Head of caudate nucleus (tissue), 42 donors: ENCODE data around the gene RAP1GAP.
"Not testable (repeated sequence)": the region's sequence is repeated elsewhere in the genome, so short reads cannot be mapped to it uniquely, and the experiment has no call there.

ENCODE experiments used
- DNase-seq, 42 donors: peaks; one replicate each; pipeline versions ENCODE4 v3.0.0 to v3.0.0-alpha.2; 2020 to 2021; ENCODE audit warnings: mixed read lengths in 7 of 42
- intact Hi-C: fragments of 100-400 bp; cut with DNase I; formaldehyde crosslinking; loops from one replicate; pipeline ENCODE4 v1.15.0; 2022

Gene RAP1GAP

GRCh38 chr1:21681426-21681825 is 12.3 kb upstream of the RAP1GAP start:
- intact Hi-C loops: no loop called here
- DNase-seq: no peak

- intact Hi-C loops: no loop called here
- DNase-seq: no peak
Measured at GRCh38 chr1:21680918-21681317, 11.8 kb upstream of the RAP1GAP start.

- intact Hi-C loops: no loop called here
- no peak for DNase-seq
Measured at GRCh38 chr1:21680381-21680780, 11.2 kb upstream of the RAP1GAP start.

- DNase-seq: no peak
- intact Hi-C loops: no loop called here
Measured at GRCh38 chr1:21677168-21677567, 8.0 kb upstream of the RAP1GAP start.

- intact Hi-C loops: no loop called here
- DNase-seq: no peak
Measured at GRCh38 chr1:21674957-21675356, 5.8 kb upstream of the RAP1GAP start.

- DNase-seq, intact Hi-C loops: not testable (repeated sequence)
Measured at GRCh38 chr1:21673853-21674252, 4.7 kb upstream of the RAP1GAP start.

GRCh38 chr1:21673277-21673780 is 4.2 kb upstream of the RAP1GAP start:
- peak in 14 of 42 donors; percentile 40 to 76 (median 53) for DNase-seq
- intact Hi-C loops: no loop called here

- peak in 1 of 42 donors; percentile 12 for DNase-seq
- intact Hi-C loops: no loop called here
Measured at GRCh38 chr1:21672478-21673276, 3.5 kb upstream of the RAP1GAP start.

- intact Hi-C loops: no loop called here
- peak in 6 of 42 donors; percentile 8 to 52 (median 32) for DNase-seq
Measured at GRCh38 chr1:21671915-21672314, 2.8 kb upstream of the RAP1GAP start.

GRCh38 chr1:21670956-21671902 is 2.1 kb upstream of the RAP1GAP start:
- intact Hi-C loops: no loop called here
- DNase-seq: peak in 4 of 42 donors; percentile 15 to 46 (median 42)

- peak in 4 of 42 donors; percentile 9 to 41 (median 15) for DNase-seq
- intact Hi-C loops: no loop called here
Measured at GRCh38 chr1:21670059-21670881, 1.1 kb upstream of the RAP1GAP start.

- intact Hi-C loops: no loop called here
- peak in 2 of 42 donors; percentile 4 to 40 for DNase-seq
Measured at GRCh38 chr1:21668951-21669257, 253 bp downstream of the RAP1GAP start.

GRCh38 chr1:21668232-21668950 is 766 bp downstream of the RAP1GAP start:
- peak in 9 of 42 donors; percentile 24 to 55 (median 44) for DNase-seq
- intact Hi-C loops: no loop called here

GRCh38 chr1:21667348-21668231 is 1.6 kb downstream of the RAP1GAP start:
- DNase-seq: peak in 5 of 42 donors; percentile 11 to 35 (median 26)

GRCh38 chr1:21666576-21667320 is 2.4 kb downstream of the RAP1GAP start:
- intact Hi-C loops: no loop called here
- peak in 29 of 42 donors; percentile 38 to 84 (median 66) for DNase-seq

More at GRCh38 chr1:21667348-21668231, 1.6 kb downstream of the RAP1GAP start:
- intact Hi-C loops: no loop called here
